DLD1 (cell line): ENCODE measurements around the gene CDIPT.
"Not testable (repeated sequence)": the region's sequence is repeated elsewhere in the genome, so short reads cannot be mapped to it uniquely, and the experiment has no call there.

ENCODE experiments used
- in situ Hi-C: cut with HindIII; loops from 2 replicates; pipeline ENCODE4 v1.10.0; 2017; ENCODE audit warnings: low sequenced_read_pairs

CDIPT gene

DNA sequence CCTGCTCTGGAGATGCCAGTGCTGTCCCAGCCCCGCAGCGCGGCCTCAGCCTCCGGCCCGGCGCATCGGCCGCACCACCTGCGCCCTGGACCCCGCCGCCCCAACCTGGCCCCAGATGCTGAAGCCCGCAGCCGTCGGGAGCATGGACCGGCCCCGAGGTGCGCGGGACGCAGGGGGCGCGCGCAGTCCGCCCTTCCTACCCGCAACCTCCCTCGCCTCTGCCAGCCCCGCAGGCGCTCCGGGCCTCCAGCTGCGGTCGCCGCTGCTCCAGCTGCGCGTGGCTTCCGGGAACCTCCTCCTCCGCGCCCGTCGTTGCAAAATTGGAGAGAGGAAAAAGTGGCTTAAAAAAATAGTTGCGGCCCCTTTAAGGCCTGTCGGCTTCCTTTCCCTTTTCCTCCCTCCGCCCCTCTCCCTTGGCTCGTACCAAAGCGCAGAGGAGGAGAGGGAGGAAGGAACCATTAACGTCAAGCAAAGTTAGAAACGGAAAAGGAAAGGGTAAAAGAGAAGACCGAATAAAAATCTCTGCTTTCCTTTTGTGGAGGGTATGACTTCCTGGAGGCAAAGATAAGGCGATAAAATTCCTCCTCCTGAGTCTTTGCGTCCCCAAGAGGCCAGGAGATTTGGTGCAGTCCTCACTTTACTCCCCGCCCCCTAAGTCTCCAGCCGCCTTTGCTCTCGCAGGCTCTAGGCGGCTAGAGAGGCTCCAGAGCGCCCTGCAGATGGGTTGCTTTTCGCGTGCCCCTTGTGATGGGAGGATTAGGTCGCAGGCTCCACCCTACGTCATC, at the start of gene CDIPT:
TSS of gene CDIPT (minus strand) at position 343 of the 785 bp plus-strand sequence. CDS start 369 bp downstream, outside the sequence.
- in situ Hi-C loops = no loop called here

DNA sequence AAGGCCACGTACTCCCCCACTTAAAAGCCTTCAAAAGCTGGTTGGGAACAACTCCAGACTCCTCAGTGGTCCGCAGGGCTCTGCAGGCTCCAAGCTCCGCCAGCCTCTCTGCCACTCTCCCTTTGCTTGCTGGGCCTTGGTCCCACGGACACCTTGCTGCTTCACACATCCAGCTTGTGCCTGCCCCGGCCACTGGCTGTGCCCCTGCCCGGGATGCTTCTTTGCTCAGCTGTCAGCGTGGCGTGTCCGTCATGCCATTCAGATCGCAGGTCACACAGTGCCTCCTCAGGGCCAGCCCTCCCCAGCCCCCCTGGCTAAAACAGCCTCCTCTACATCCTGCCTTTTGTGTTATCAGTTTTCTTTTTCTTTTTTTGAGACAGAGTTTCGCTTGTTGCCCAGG, 49.1 kb upstream of the CDIPT start:
- in situ Hi-C loops = no loop called here

GRCh38 chr16:29911676-29912010, 48.6 kb upstream of the CDIPT start:
- in situ Hi-C loops = no loop called here

DNA sequence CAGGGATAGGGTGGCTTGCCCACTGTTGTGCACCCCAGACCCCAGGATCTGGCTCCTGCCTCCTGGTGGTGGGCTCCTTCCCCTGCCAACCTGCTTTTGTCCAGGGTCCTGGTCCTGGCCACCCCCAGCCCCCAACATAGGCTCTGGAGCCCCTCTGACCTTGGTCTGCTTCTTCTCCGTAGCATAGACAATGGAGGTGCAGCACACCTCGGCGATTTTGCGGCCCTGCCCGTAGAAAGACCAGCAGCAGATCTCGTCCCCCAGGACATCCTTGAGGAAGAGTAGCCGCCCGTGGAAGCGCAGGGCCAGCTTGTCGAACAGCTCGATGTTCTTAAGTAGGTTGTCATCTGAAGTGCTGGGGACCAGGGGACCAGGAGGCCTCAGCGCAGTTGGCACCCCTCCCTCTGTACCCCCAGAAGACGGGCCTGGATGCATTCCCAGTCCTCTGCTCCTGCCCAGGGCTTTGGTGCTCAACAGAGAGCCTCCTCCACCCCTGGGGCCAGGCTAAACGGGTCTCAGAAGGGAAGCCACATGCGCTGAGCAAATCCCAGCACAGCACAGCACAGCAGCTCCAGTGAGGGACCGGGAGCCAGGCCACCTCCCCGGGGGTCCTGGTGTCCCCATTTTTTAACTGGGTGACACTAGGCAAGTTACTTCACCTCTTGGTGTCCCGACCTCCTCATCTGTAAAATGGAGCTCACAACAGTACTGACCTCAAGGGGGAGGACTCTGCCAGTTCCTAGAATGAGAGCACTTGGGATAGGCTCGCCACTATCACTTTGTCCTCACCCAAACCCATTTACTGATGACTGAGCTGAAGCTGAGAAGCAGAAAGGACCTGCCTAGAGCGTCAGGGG, 48.0 kb upstream of the CDIPT start:
- in situ Hi-C loops = no loop called here

- in situ Hi-C loops = not testable (repeated sequence)
Measured at GRCh38 chr16:29909851-29910250, 46.8 kb upstream of the CDIPT start.

DNA sequence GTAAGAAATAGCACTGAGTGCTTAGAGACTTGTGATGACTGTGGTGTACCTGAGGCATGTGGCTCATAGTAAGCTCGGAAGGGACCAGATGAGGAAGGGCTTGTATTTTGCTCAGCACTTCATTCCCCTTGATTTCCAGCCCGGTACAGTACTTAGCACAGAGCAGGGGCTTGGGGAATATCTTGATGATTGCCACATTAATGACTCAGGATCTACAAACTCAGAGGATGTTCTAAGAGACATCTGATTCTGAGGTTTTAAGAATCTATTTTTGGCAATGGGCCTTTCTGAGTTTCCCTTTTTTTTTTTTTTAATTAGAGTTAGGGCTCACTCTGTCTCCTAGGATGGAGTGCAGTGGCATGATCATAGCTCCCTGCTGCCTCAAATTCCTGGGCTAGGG, 46.4 kb upstream of the CDIPT start:
- in situ Hi-C loops = no loop called here

DNA sequence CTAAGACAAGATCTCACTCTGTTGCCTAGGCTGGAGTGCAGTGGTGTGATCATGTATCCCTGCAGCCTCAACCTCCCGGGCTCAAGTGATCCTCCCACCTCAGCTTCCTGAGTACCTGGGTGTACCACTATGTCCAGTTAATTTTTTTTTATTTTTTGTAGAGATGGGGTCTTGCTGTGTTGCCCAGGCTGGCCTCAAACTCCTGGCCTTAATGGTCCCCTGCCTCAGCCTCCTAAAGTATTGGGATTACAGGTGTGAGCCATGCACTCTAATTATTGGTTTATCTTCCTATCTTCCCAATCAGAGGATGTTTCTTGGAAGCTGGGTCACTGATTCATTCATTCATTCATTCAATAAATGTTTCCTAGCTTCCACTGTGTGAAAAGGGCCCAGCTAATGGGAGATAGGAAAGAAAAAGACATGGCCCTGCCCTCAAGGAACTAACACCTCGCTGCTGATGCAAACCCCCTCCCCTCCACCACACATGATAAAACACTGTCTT, 45.7 kb upstream of the CDIPT start:
- in situ Hi-C loops = no loop called here

DNA sequence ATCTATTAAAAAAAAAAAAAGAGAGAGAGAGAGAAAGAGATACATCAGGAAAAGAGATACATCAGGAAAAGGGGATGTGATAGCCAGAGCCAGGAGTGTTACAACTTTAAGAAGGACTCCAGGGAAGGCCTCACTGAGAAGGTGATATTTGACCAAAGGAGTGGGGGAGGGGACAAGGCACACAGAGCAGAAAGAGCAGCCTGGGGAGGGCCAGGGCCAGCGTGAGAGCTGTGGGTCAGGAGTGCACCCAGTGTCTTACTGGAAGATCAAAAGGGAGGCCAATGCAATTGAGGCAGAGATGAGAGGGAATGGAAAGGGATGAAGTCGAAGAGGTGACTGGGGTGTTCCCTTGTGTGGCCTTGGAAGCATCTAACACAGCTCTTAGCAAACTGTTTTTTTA, 44.9 kb upstream of the CDIPT start:
- in situ Hi-C loops = no loop called here

GRCh38 chr16:29906520-29907244, 43.7 kb upstream of the CDIPT start:
- in situ Hi-C loops = no loop called here

DNA sequence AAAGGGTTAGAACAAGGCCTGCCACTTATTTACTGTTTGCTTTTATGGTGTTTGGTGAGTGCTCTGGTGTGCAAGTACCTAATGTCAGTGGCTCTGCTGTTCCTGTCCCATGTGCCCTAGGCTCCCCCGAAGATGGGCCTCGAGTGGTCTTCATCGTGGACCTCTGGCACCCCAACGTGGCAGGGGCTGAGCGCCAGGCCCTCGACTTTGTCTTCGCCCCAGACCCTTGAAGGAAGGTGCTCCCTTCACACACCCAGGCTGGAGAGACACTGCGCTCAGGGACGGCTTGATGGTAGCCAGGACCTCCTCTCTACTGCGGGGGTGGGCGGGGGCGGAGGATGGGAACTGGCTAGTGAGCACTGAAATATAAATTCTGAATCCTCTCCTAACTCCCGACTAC, 42.6 kb upstream of the CDIPT start:
- in situ Hi-C loops = no loop called here

DNA sequence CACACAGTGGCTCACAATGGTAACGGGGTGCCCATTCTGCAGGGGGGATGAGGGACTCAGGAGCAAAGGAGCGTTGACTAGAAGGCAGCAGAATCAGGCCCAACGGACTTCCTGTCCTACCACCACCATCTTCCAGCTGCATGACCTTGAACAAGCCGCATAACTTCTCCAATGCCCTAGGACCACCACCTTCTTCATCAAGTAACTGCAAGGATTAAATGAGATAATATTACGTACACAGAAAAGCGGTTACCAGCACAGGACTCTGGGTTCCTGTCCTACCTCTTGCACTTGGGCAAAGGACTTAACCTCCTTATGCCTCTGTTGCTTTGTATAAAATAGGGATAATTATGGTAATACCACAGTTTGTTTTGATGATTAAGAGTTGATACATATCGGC, 41.9 kb upstream of the CDIPT start:
- in situ Hi-C loops = no loop called here

- in situ Hi-C loops = no loop called here
Measured at GRCh38 chr16:29903590-29903989, 40.6 kb upstream of the CDIPT start.

DNA sequence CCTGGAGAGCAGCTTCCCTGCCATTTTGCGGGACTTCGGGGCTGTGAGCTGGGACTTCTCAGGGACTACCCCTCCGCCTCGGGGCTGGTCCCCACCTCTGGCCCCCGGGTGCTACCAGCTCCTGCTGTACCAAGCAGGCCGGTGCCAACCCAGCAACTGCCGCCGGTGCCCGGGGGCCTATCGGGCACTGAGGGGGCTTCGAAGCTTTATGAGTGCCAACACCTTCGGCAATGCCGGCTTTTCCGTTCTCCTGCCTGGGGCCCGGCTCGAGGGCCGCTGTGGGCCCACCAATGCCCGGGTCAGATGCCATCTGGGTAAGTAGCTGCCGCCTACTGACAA, 38.5 kb upstream of the CDIPT start:
- in situ Hi-C loops = no loop called here

DNA sequence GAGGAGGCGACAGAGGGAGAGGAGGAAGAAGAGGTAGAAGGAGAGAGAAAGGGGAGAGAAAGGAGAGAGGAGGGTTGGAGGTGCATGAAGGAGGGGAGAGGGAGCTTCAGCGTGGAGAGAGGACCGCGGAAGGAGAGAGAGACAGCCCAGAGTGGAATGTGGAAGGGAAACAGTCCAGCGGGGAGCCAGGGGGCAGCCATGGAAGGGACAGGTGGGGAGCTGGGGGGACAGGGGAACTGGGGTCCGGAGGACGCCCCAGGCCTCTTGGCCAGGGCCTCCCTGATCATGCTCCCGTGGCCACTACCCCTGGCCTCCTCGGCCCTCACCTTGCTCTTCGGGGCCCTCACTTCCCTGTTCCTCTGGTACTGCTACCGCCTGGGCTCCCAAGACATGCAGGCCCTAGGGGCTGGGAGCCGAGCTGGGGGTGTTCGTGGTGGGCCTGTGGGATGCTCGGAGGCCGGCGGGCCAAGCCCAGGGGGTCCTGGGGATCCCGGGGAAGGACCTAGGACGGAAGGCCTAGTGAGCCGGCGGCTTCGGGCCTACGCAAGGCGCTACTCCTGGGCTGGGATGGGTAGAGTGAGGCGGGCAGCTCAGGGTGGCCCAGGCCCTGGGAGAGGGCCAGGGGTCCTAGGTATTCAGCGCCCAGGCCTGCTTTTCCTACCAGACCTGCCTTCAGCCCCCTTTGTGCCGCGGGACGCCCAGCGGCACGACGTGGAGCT, 38.0 kb upstream of the CDIPT start:
- in situ Hi-C loops = no loop called here

GRCh38 chr16:29900102-29900887, 37.3 kb upstream of the CDIPT start, which contains the start of gene ASPHD1:
Gene ASPHD1, plus strand, starts transcription at chr16:29900488. Its CDS starts 484 bp downstream, at chr16:29900972.
- in situ Hi-C loops = no loop called here

- in situ Hi-C loops = no loop called here
Measured at GRCh38 chr16:29899516-29900101, 36.6 kb upstream of the CDIPT start, which contains the start of gene SEZ6L2. Gene SEZ6L2, minus strand, starts transcription at chr16:29899550. Its CDS starts 531 bp downstream, at chr16:29899019.

GRCh38 chr16:29898804-29899515, 35.9 kb upstream of the CDIPT start:
- in situ Hi-C loops = no loop called here

- in situ Hi-C loops = no loop called here
Measured at GRCh38 chr16:29898135-29898803, 35.2 kb upstream of the CDIPT start.
